K562 (cell line): ENCODE data around the gene CDK5R2. TPM values are rescaled to one million over a fixed set of nuclear protein-coding genes. Genes with fewer than 3 reads are reported as not detected.

Experiments
- ATAC-seq: fragments of 200-7000 bp; cut with Tn5 transposase; 3 replicates; pipeline ENCODE4 v1.9.1; 2020; ENCODE audit warnings: moderate library complexity
- BruUV-seq: library from RNA; stranded (reverse); fragments of 400-500 nt; replicated peaks from 2 replicates; lab custom pipeline; 2021; lab: Mats Ljungman, UMichigan
- CTCF ChIA-PET: fragments of 300-600 bp; formaldehyde crosslinking; extraction: SDS; loops from one replicate; lab custom pipeline; 2021; ENCODE audit warnings: low intra/inter-chr PET ratio; lab: Yijun Ruan, JAX
- POLR2A ChIA-PET: fragments of 300-600, 350-650 bp; sonication (Branson Sonifier 250); formaldehyde crosslinking; extraction: SDS; loops from one replicate; lab custom pipeline; 2021; ENCODE audit warnings: antibody characterized with exemption, inconsistent platforms; lab: Yijun Ruan, JAX
- DNase-seq, 4 experiments: peaks; one replicate each; pipeline versions ENCODE4 v3.0.0 to v3.0.0-alpha.2; 2011 to 2018; ENCODE audit warnings: low spot score in 3 of 4, mixed read lengths in 3 of 4; ENCODE audit errors: extremely low read depth in 1 of 4
- FAIRE-seq: peaks from 2 replicates; lab custom pipeline; 2011; peaks lifted over from hg19 to GRCh38; lab: Jason Lieb, UNC
- H2AFZ ChIP-seq: 2 replicates; pipeline ENCODE4 v1.6.0; 2011; ENCODE audit warnings: low read depth, low read length, control low read depth, inconsistent platforms
- H3K27ac ChIP-seq: fragments of 200-600 bp; 3 replicates; pipeline ENCODE4 v1.8.0; 2011; ENCODE audit warnings: low read depth, mild to moderate bottlenecking, control low read depth, inconsistent platforms, low read length, moderate library complexity, mixed read lengths; ENCODE audit errors: extremely low read depth
- H3K27me3 ChIP-seq, 2 experiments: fragments of 300-600 bp in 1 of 2; 2 replicates in 1 of 2; 3 replicates in 1 of 2; pipeline versions ENCODE4 v1.6.0 to v1.8.0; 2011; ENCODE audit warnings: inconsistent platforms in 2 of 2, low read length in 2 of 2, mild to moderate bottlenecking in 1 of 2, mixed read lengths in 1 of 2, moderate library complexity in 1 of 2; ENCODE audit not compliant: control insufficient read depth in 2 of 2, insufficient read depth in 2 of 2
- H3K36me3 ChIP-seq: fragments of 300-600 bp; 3 replicates; pipeline ENCODE4 v1.8.0; 2011; ENCODE audit warnings: mild to moderate bottlenecking, low read length, inconsistent platforms; ENCODE audit not compliant: control insufficient read depth, insufficient read depth
- H3K4me1 ChIP-seq, 2 experiments: fragments of 200-600 bp in 1 of 2; replicated peaks in 1 of 2; 2 replicates in 1 of 2; 3 replicates in 1 of 2; pipeline versions ENCODE4 v1.5.1 to v1.8.0; 2011; ENCODE audit warnings: inconsistent platforms in 2 of 2, low read length in 2 of 2, mild to moderate bottlenecking in 1 of 2, mixed read lengths in 1 of 2, moderate library complexity in 1 of 2; ENCODE audit not compliant: control insufficient read depth in 2 of 2, insufficient read depth in 2 of 2
- H3K4me2 ChIP-seq: 2 replicates; pipeline ENCODE4 v1.6.1; 2011; ENCODE audit warnings: low read length, control low read depth, inconsistent platforms, mixed read lengths; ENCODE audit not compliant: insufficient read depth
- H3K4me3 ChIP-seq: fragments of 200-600 bp; sonication (generic), shearing (Covaris generic); 2 replicates; pipeline ENCODE4 v1.5.1; 2016; ENCODE audit warnings: control low read depth, inconsistent platforms
- H3K79me2 ChIP-seq: fragments of 200-600 bp; 3 replicates; pipeline ENCODE4 v1.8.0; 2011; ENCODE audit warnings: low read length, inconsistent platforms; ENCODE audit not compliant: control insufficient read depth, insufficient read depth
- H3K9ac ChIP-seq, 2 experiments: 2 replicates each; pipeline versions ENCODE4 v1.6.0 to v1.6.1; 2011; ENCODE audit warnings: low read depth in 2 of 2, low read length in 2 of 2, control low read depth in 1 of 2, inconsistent platforms in 1 of 2, mild to moderate bottlenecking in 1 of 2, mixed read lengths in 1 of 2; ENCODE audit not compliant: insufficient read depth in 1 of 2
- H3K9me1 ChIP-seq: one replicate; pipeline ENCODE4 v1.6.0; 2011; ENCODE audit warnings: inconsistent platforms, mild to moderate bottlenecking, low read length, moderate library complexity; ENCODE audit not compliant: control insufficient read depth, insufficient read depth
- H3K9me3 ChIP-seq: replicated peaks from 2 replicates; pipeline ENCODE4 v1.5.1; 2011; ENCODE audit warnings: low read depth, low read length, inconsistent platforms; ENCODE audit not compliant: control insufficient read depth, insufficient read depth
- H4K20me1 ChIP-seq: replicated peaks from 2 replicates; pipeline ENCODE4 v1.6.1; 2011; ENCODE audit warnings: low read length, inconsistent platforms, mixed read lengths; ENCODE audit not compliant: control insufficient read depth, insufficient read depth
- NFIC ChIP-seq: fragments of 450-650 bp; IDR thresholded peaks from 2 replicates; pipeline ENCODE4 v1.6.1; 2017; ENCODE audit warnings: mild to moderate bottlenecking, inconsistent platforms
- WGBS: fragments of 100-300 bp; shearing (Covaris generic); methylation state at CpG from one replicate; pipeline ENCODE4 v1.1.6; 2016; ENCODE audit warnings: low coverage, mixed read lengths; ENCODE audit not compliant: insufficient coverage; ENCODE audit errors: missing lambda C conversion rate; 5-methylcytosine and 5-hydroxymethylcytosine counted together
- in situ Hi-C: fragments of 300-500 bp; cut with MboI; formaldehyde crosslinking; loops from 4 replicates; pipeline ENCODE4 v1.15.0; 2018; ENCODE audit warnings: inconsistent platforms, mixed read lengths
- intact Hi-C: fragments of 100-400 bp; cut with micrococcal nuclease; formaldehyde crosslinking; loops from 2 replicates; pipeline ENCODE4 v1.14.2; 2022
- polyA plus RNA-seq, 8 experiments: library from polyadenylated mRNA; depleted of rRNA in 4 of 8; stranded (reverse) in 5 of 8; unstranded in 3 of 8; fragments of >200 nt; fragmentation: Nextera tagmentation in 2 of 8; fragmentation: Illumina TruSeq in 1 of 8; extraction: Ambion mirVana in 2 of 8; extraction: Trizol in 1 of 8; gene quantifications; 2 replicates each; pipeline versions ENCODE4 v1.2.1 to v1.2.3, GENCODE V29; 2011 to 2014; ENCODE audit warnings: inconsistent platforms in 1 of 8, missing spikeins in 1 of 8
- total RNA-seq, 7 experiments: library from RNA; depleted of rRNA in 6 of 7; stranded (reverse); fragments of >200 nt in 6 of 7; fragmentation: Illumina TruSeq in 2 of 7; extraction: Trizol in 2 of 7; gene quantifications; 2 replicates each; pipeline versions ENCODE4 v1.2.1 to v1.2.3, GENCODE V29; 2011 to 2021; ENCODE audit warnings: low replicate concordance in 1 of 7
- TF ChIP-seq, protein P1 (sequence below): sonication (generic); formaldehyde crosslinking; IDR thresholded peaks from 2 replicates; pipeline ENCODE4 v1.8.1; 2023; ENCODE audit warnings: mild to moderate bottlenecking, missing genetic modification reagents

Gene CDK5R2
- total and polyA plus RNA-seq, 9 of the 15 experiments (the other 6 are each of a cell fraction or from before 2014, with no cell fraction given) = 0.09 TPM; not detected in 8

GRCh38 chr2:218992703-218993344 is 33.4 kb downstream of the CDK5R2 start:
- CTCF ChIA-PET = no interaction called here
- FAIRE-seq = no peak
- Histone ChIP-seq H3K9ac (peak overlapping the region in 1 of 2 experiments; percentile 26; a peak in 1 of 4 replicates), H3K36me3 (no peaks in the 10 kb centered on the region), H3K4me3 (no peak overlapping the region), H3K27ac (no peak overlapping the region), H3K4me1 (peaks cover 2 to 24% of the 10 kb centered on the region in 2 experiments; a peak in 3 of 5 replicates)
- no peak for ATAC-seq
- TF ChIP-seq, protein P1, sequence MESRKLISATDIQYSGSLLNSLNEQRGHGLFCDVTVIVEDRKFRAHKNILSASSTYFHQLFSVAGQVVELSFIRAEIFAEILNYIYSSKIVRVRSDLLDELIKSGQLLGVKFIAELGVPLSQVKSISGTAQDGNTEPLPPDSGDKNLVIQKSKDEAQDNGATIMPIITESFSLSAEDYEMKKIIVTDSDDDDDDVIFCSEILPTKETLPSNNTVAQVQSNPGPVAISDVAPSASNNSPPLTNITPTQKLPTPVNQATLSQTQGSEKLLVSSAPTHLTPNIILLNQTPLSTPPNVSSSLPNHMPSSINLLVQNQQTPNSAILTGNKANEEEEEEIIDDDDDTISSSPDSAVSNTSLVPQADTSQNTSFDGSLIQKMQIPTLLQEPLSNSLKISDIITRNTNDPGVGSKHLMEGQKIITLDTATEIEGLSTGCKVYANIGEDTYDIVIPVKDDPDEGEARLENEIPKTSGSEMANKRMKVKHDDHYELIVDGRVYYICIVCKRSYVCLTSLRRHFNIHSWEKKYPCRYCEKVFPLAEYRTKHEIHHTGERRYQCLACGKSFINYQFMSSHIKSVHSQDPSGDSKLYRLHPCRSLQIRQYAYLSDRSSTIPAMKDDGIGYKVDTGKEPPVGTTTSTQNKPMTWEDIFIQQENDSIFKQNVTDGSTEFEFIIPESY (CRISPR knock-in tag) = peak; percentile 80
- no peak for TF ChIP-seq NFIC
- TF ChIP-seq, all 486 proteins: peak for 1
- in situ Hi-C loops = no loop called here
- DNase-seq = no peak
- no peak overlapping the region for H3K4me2 ChIP-seq
- H3K79me2 ChIP-seq = no peaks in the 10 kb centered on the region
- BruUV-seq = no TSS peak
- 32% methylated on average over 15 of the region's 44 CpGs for WGBS
- POLR2A ChIA-PET = interaction anchor here (0.7 kb wide), 1 partner anchor 17 kb away, joined by 3 read pairs; no protein-coding TSS in a partner anchor
- H3K9me3 ChIP-seq = no peaks in the 10 kb centered on the region
- intact Hi-C loops = loop anchor here (5.0 kb wide), 1 partner anchor 64 kb away; no protein-coding TSS in a partner anchor
- peaks cover 0 to 36% of the 10 kb centered on the region in 2 experiments; a peak in 3 of 5 replicates for H3K27me3 ChIP-seq
- no peaks in the 10 kb centered on the region for H3K9me1 ChIP-seq
- H4K20me1 ChIP-seq = no peaks in the 10 kb centered on the region
- no peak overlapping the region for H2AFZ ChIP-seq
